ENCODE data around the gene WFIKKN1. TPM values are rescaled to one million over a fixed set of nuclear protein-coding genes. Genes with fewer than 3 reads are reported as not detected.

The WFIKKN1 gene
- total RNA-seq, 1 donor from 2014 or later: 0.44 TPM

GRCh38 chr16:654034-654433 is 23.2 kb downstream of the WFIKKN1 start:
- DNase-seq (ENCODE audit: low spot score): no peak
- Mint-ChIP-seq H3K4me1 (ENCODE audit: unreplicated experiment) (no peaks in the 10 kb centered on the region), H3K4me3 (ENCODE audit: unreplicated experiment) (no peak overlapping the region), H3K27me3 (ENCODE audit: unreplicated experiment) (peaks cover 10% of the 10 kb centered on the region), H3K9me3 (ENCODE audit: unreplicated experiment) (no peaks in the 10 kb centered on the region), H3K27ac (ENCODE audit: unreplicated experiment) (no peak overlapping the region), H3K36me3 (ENCODE audit: low read depth, unreplicated experiment) (no peaks in the 10 kb centered on the region)
- no peak for TF ChIP-seq CTCF (IDR thresholded peaks at IDR 0.05; ENCODE audit: unreplicated experiment)

- Mint-ChIP-seq H3K4me1 (ENCODE audit: unreplicated experiment) (no peaks in the 10 kb centered on the region), H3K27me3 (ENCODE audit: unreplicated experiment) (peaks cover 8% of the 10 kb centered on the region), H3K36me3 (ENCODE audit: low read depth, unreplicated experiment) (no peaks in the 10 kb centered on the region), H3K9me3 (ENCODE audit: unreplicated experiment) (no peaks in the 10 kb centered on the region), H3K4me3 (ENCODE audit: unreplicated experiment) (no peak overlapping the region), H3K27ac (ENCODE audit: unreplicated experiment) (no peak overlapping the region)
- DNase-seq (ENCODE audit: low spot score): no peak
- no peak for TF ChIP-seq CTCF (IDR thresholded peaks at IDR 0.05; ENCODE audit: unreplicated experiment)
Observed at GRCh38 chr16:657487-657886, 26.7 kb downstream of the WFIKKN1 start.

- Mint-ChIP-seq H3K36me3 (ENCODE audit: low read depth, unreplicated experiment) (peaks cover 3% of the 10 kb centered on the region), H3K4me1 (ENCODE audit: unreplicated experiment) (no peaks in the 10 kb centered on the region), H3K27me3 (ENCODE audit: unreplicated experiment) (peaks cover 10% of the 10 kb centered on the region), H3K9me3 (ENCODE audit: unreplicated experiment) (no peaks in the 10 kb centered on the region), H3K4me3 (ENCODE audit: unreplicated experiment) (no peak overlapping the region), H3K27ac (ENCODE audit: unreplicated experiment) (no peak overlapping the region)
- TF ChIP-seq CTCF (IDR thresholded peaks at IDR 0.05; ENCODE audit: unreplicated experiment): no peak
- no peak for DNase-seq (ENCODE audit: low spot score)
Observed at GRCh38 chr16:658679-659571, 28.1 kb downstream of the WFIKKN1 start.

- Mint-ChIP-seq H3K9me3 (ENCODE audit: unreplicated experiment) (no peaks in the 10 kb centered on the region), H3K4me1 (ENCODE audit: unreplicated experiment) (no peaks in the 10 kb centered on the region), H3K4me3 (ENCODE audit: unreplicated experiment) (no peak overlapping the region), H3K27ac (ENCODE audit: unreplicated experiment) (no peak overlapping the region), H3K27me3 (ENCODE audit: unreplicated experiment) (peaks cover 8% of the 10 kb centered on the region), H3K36me3 (ENCODE audit: low read depth, unreplicated experiment) (peaks cover 3% of the 10 kb centered on the region)
- DNase-seq (ENCODE audit: low spot score): no peak
- TF ChIP-seq CTCF (IDR thresholded peaks at IDR 0.05; ENCODE audit: unreplicated experiment): no peak
Observed at GRCh38 chr16:659618-660017, 28.8 kb downstream of the WFIKKN1 start.

GRCh38 chr16:660132-660458 is 29.3 kb downstream of the WFIKKN1 start:
- H3K9me3 Mint-ChIP-seq (ENCODE audit: unreplicated experiment): no peaks in the 10 kb centered on the region
- no peak overlapping the region for H3K4me3 Mint-ChIP-seq (ENCODE audit: unreplicated experiment)
- no peak for DNase-seq (ENCODE audit: low spot score)
- no peak overlapping the region for H3K27ac Mint-ChIP-seq (ENCODE audit: unreplicated experiment)
- no peaks in the 10 kb centered on the region for H3K4me1 Mint-ChIP-seq (ENCODE audit: unreplicated experiment)
- H3K36me3 Mint-ChIP-seq (ENCODE audit: low read depth, unreplicated experiment): peaks cover 3% of the 10 kb centered on the region
- peaks cover 9% of the 10 kb centered on the region for H3K27me3 Mint-ChIP-seq (ENCODE audit: unreplicated experiment)
- no peak for TF ChIP-seq CTCF (IDR thresholded peaks at IDR 0.05; ENCODE audit: unreplicated experiment)

Data from endothelial cell (in vitro differentiated cells).